Choroid plexus epithelial cell (primary cell): ENCODE results near the gene MRTFB.

Source experiments
- DNase-seq: peaks from one replicate; pipeline ENCODE4 v3.0.0-alpha.2; 2010; ENCODE audit warnings: low read depth
- H3K4me3 ChIP-seq: 2 replicates; pipeline ENCODE4 v1.5.1; 2011; ENCODE audit warnings: low read depth, mild to moderate bottlenecking, control low read depth, low read length, moderate library complexity
- CTCF ChIP-seq: conservative IDR thresholded peaks from 2 replicates; pipeline ENCODE4 v1.5.1; 2011; ENCODE audit warnings: low read depth, mild to moderate bottlenecking, control low read depth, inconsistent platforms, low read length, moderate library complexity

MRTFB gene

GRCh38 chr16:14196011-14196410, 124.9 kb downstream of the MRTFB start:
- peak; percentile 58 for DNase-seq
- no peak for TF ChIP-seq CTCF
- no peak overlapping the region for H3K4me3 ChIP-seq

- no peak for TF ChIP-seq CTCF
- DNase-seq: peak; percentile 38
- H3K4me3 ChIP-seq: no peak overlapping the region
Observed at GRCh38 chr16:14196539-14196938, 125.4 kb downstream of the MRTFB start.

- DNase-seq: no peak
- H3K4me3 ChIP-seq: no peak overlapping the region
- TF ChIP-seq CTCF: no peak
Observed at GRCh38 chr16:14198012-14198411, 126.9 kb downstream of the MRTFB start.

- no peak for DNase-seq
- no peak overlapping the region for H3K4me3 ChIP-seq
- TF ChIP-seq CTCF: no peak
Observed at GRCh38 chr16:14198572-14198971, 127.5 kb downstream of the MRTFB start.

- DNase-seq: no peak
- H3K4me3 ChIP-seq: no peak overlapping the region
- no peak for TF ChIP-seq CTCF
Observed at GRCh38 chr16:14199199-14199598, 128.1 kb downstream of the MRTFB start.

- no peak for TF ChIP-seq CTCF
- H3K4me3 ChIP-seq: no peak overlapping the region
- peak; percentile 43 for DNase-seq
Observed at GRCh38 chr16:14199624-14200023, 128.5 kb downstream of the MRTFB start.

GRCh38 chr16:14202095-14202494, 131.0 kb downstream of the MRTFB start:
- DNase-seq: no peak
- TF ChIP-seq CTCF: no peak
- H3K4me3 ChIP-seq: no peak overlapping the region
